H1 (cell line): Measurements from ENCODE around the gene BTNL3. TPM values are rescaled to one million over a fixed set of nuclear protein-coding genes. Genes with fewer than 3 reads are reported as not detected.

Source experiments
- CTCF ChIA-PET: fragments of 300-600 bp; sonication (Branson Sonifier 250); formaldehyde crosslinking; loops from one replicate; lab custom pipeline; 2021; ENCODE audit not compliant: partially characterized antibody; lab: Charles Lee
- POLR2A ChIA-PET: fragments of 300-600 bp; sonication (Branson Sonifier 250); formaldehyde crosslinking; loops from one replicate; lab custom pipeline; 2021; ENCODE audit warnings: inconsistent platforms; ENCODE audit not compliant: partially characterized antibody; lab: Charles Lee
- DNase-seq, 2 experiments: peaks; one replicate each; pipeline versions ENCODE4 v3.0.0 to v3.0.0-alpha.2; 2010 to 2022; ENCODE audit warnings: low spot score in 2 of 2, low read depth in 1 of 2, mixed read lengths in 1 of 2
- FAIRE-seq: peaks from 2 replicates; lab custom pipeline; 2011; peaks lifted over from hg19 to GRCh38; lab: Jason Lieb, UNC
- H2AFZ ChIP-seq: 2 replicates; pipeline ENCODE4 v1.8.1; 2012; ENCODE audit warnings: low read length, inconsistent platforms
- H2AK5ac ChIP-seq: 2 replicates; pipeline ENCODE4 v1.6.1; 2013; ENCODE audit warnings: low read depth, low read length
- H2BK120ac ChIP-seq: replicated peaks from 2 replicates; pipeline ENCODE3; 2013; ENCODE audit warnings: low read depth, low read length, inconsistent platforms
- H2BK12ac ChIP-seq: 2 replicates; pipeline ENCODE4 v1.6.1; 2013; ENCODE audit warnings: low read depth, low read length
- H2BK15ac ChIP-seq: 2 replicates; pipeline ENCODE4 v1.6.1; 2013; ENCODE audit warnings: low read length
- H2BK20ac ChIP-seq: 2 replicates; pipeline ENCODE4 v1.6.1; 2013; ENCODE audit warnings: low read length
- H2BK5ac ChIP-seq: 2 replicates; pipeline ENCODE4 v1.6.1; 2013; ENCODE audit warnings: low read depth, low read length
- H3K14ac ChIP-seq: 2 replicates; pipeline ENCODE4 v1.6.1; 2013; ENCODE audit warnings: inconsistent platforms; ENCODE audit not compliant: insufficient read length
- H3K18ac ChIP-seq: 2 replicates; pipeline ENCODE4 v1.6.1; 2013; ENCODE audit warnings: low read length; ENCODE audit errors: extremely low read depth
- H3K23ac ChIP-seq: 2 replicates; pipeline ENCODE4 v1.6.1; 2013; ENCODE audit warnings: inconsistent platforms; ENCODE audit not compliant: insufficient read length
- H3K23me2 ChIP-seq: 2 replicates; pipeline ENCODE4 v1.6.1; 2013; ENCODE audit warnings: low read depth, low read length
- H3K27ac ChIP-seq: 2 replicates; pipeline ENCODE4 v1.6.1; 2011; ENCODE audit warnings: low read depth, low read length, inconsistent platforms
- H3K27me3 ChIP-seq, 4 experiments: replicated peaks in 1 of 4; 1 replicate in 1 of 4; 2 replicates in 3 of 4; pipeline versions ENCODE4 v1.6.1 to v1.8.1; 2011 to 2013; ENCODE audit warnings: low read length in 3 of 4, mild to moderate bottlenecking in 3 of 4, inconsistent platforms in 2 of 4, mixed read lengths in 2 of 4, moderate library complexity in 1 of 4; ENCODE audit not compliant: control insufficient read depth in 3 of 4, insufficient read depth in 3 of 4; ENCODE audit errors: extremely low read depth in 1 of 4
- H3K36me3 ChIP-seq, 4 experiments: 2 replicates each; pipeline versions ENCODE4 v1.6.1 to v1.8.1; 2011 to 2013; ENCODE audit warnings: mild to moderate bottlenecking in 4 of 4, low read length in 3 of 4, moderate library complexity in 2 of 4, control low read depth in 1 of 4, inconsistent platforms in 1 of 4; ENCODE audit not compliant: insufficient read depth in 4 of 4, control insufficient read depth in 2 of 4
- H3K4ac ChIP-seq: replicated peaks from 2 replicates; pipeline ENCODE3; 2013; ENCODE audit warnings: low read length, low read depth, mixed read lengths, inconsistent platforms; ENCODE audit not compliant: insufficient read length
- H3K4me1 ChIP-seq, 4 experiments: replicated peaks in 1 of 4; 1 replicate in 1 of 4; 2 replicates in 3 of 4; pipeline versions ENCODE4 v1.6.1 to v1.8.1; 2011 to 2013; ENCODE audit warnings: low read length in 3 of 4, inconsistent platforms in 2 of 4, mixed read lengths in 1 of 4; ENCODE audit not compliant: insufficient read depth in 4 of 4, control insufficient read depth in 3 of 4
- H3K4me2 ChIP-seq, 2 experiments: 2 replicates each; pipeline versions ENCODE4 v1.6.1 to v1.8.1; 2011 to 2013; ENCODE audit warnings: low read depth in 2 of 2, low read length in 2 of 2, control low read depth in 1 of 2, inconsistent platforms in 1 of 2, mild to moderate bottlenecking in 1 of 2; ENCODE audit not compliant: insufficient read depth in 1 of 2
- H3K4me3 ChIP-seq, 4 experiments: fragments of 200-600, 300-600 bp in 1 of 4; sonication (generic), shearing (Covaris generic), sonication (Bioruptor Twin) in 1 of 4; 2 replicates each; pipeline versions ENCODE4 v1.5.1 to v1.8.1; 2011 to 2016; ENCODE audit warnings: low read length in 4 of 4, low read depth in 3 of 4, control low read depth in 2 of 4, inconsistent platforms in 2 of 4, mild to moderate bottlenecking in 2 of 4, mixed read lengths in 1 of 4, moderate library complexity in 1 of 4; ENCODE audit not compliant: insufficient read depth in 2 of 4; ENCODE audit errors: extremely low read depth in 1 of 4
- H3K56ac ChIP-seq: replicated peaks from 2 replicates; pipeline ENCODE3; 2013; ENCODE audit warnings: low read depth, mild to moderate bottlenecking, mixed read lengths, low read length, inconsistent platforms; ENCODE audit not compliant: insufficient read length
- H3K79me1 ChIP-seq: 2 replicates; pipeline ENCODE4 v1.6.1; 2013; ENCODE audit warnings: low read depth, low read length, control low read depth
- H3K79me2 ChIP-seq, 2 experiments: 2 replicates each; pipeline versions ENCODE4 v1.6.1 to v1.8.1; 2012 to 2013; ENCODE audit warnings: low read length in 2 of 2, mild to moderate bottlenecking in 2 of 2, inconsistent platforms in 1 of 2; ENCODE audit not compliant: insufficient read depth in 2 of 2, control insufficient read depth in 1 of 2
- H3K9ac ChIP-seq, 4 experiments: replicated peaks in 1 of 4; 1 replicate in 1 of 4; 2 replicates in 3 of 4; pipeline versions ENCODE4 v1.6.1 to v1.8.1; 2011 to 2013; ENCODE audit warnings: low read depth in 3 of 4, low read length in 3 of 4, control low read depth in 2 of 4, mild to moderate bottlenecking in 2 of 4, moderate library complexity in 2 of 4, inconsistent platforms in 1 of 4; ENCODE audit errors: extremely low read depth in 1 of 4
- H3K9me3 ChIP-seq, 2 experiments: 2 replicates each; pipeline versions ENCODE4 v1.6.1 to v1.8.1; 2012 to 2013; ENCODE audit warnings: mild to moderate bottlenecking in 2 of 2, moderate library complexity in 2 of 2, control low read depth in 1 of 2, inconsistent platforms in 1 of 2, low read depth in 1 of 2, low read length in 1 of 2, mixed read lengths in 1 of 2; ENCODE audit not compliant: insufficient read depth in 2 of 2
- H4K20me1 ChIP-seq, 2 experiments: replicated peaks in 1 of 2; 2 replicates each; pipeline versions ENCODE3 to v1.8.1; 2011 to 2013; ENCODE audit warnings: inconsistent platforms in 2 of 2, low read length in 2 of 2, mild to moderate bottlenecking in 1 of 2; ENCODE audit not compliant: insufficient read depth in 2 of 2, control insufficient read depth in 1 of 2
- H4K5ac ChIP-seq: 2 replicates; pipeline ENCODE4 v1.6.1; 2013; ENCODE audit warnings: low read length, low read depth, mixed read lengths, inconsistent platforms; ENCODE audit not compliant: insufficient read length
- H4K8ac ChIP-seq: 2 replicates; pipeline ENCODE4 v1.8.0; 2013; ENCODE audit warnings: mild to moderate bottlenecking, moderate library complexity, low read length, inconsistent platforms; ENCODE audit not compliant: insufficient read depth; ENCODE audit errors: extremely low read depth
- H4K91ac ChIP-seq: replicated peaks from 2 replicates; pipeline ENCODE3; 2013; ENCODE audit warnings: low read length, mixed read lengths, inconsistent platforms; ENCODE audit not compliant: insufficient read length
- BACH1 ChIP-seq: IDR thresholded peaks from 2 replicates; pipeline ENCODE4 v1.6.1; 2012; ENCODE audit warnings: low read length, improper control_type of control experiment
- CBX8 ChIP-seq: fragments of 300-800, 300-1000 bp; sonication (generic); IDR thresholded peaks from 2 replicates; pipeline ENCODE4 v1.7.1; 2016; ENCODE audit warnings: low read depth, low read length, borderline replicate concordance
- HDAC6 ChIP-seq: IDR thresholded peaks from one replicate; pipeline ENCODE4 v1.7.1; 2012; ENCODE audit warnings: low read depth, mild to moderate bottlenecking, inconsistent platforms, low read length, moderate library complexity
- RBBP5 ChIP-seq: IDR thresholded peaks from 2 replicates; pipeline ENCODE4 v1.7.1; 2012; ENCODE audit warnings: low read depth, mild to moderate bottlenecking, inconsistent platforms, low read length, moderate library complexity, borderline replicate concordance
- RFX5 ChIP-seq: IDR thresholded peaks from 2 replicates; pipeline ENCODE4 v1.6.1; 2011; ENCODE audit warnings: low read depth, low read length, improper control_type of control experiment, borderline replicate concordance
- RNF2 ChIP-seq: fragments of 200-900, 300-1000 bp; sonication (generic); IDR thresholded peaks from 2 replicates; pipeline ENCODE4 v1.7.1; 2016; ENCODE audit warnings: borderline replicate concordance, low read depth, mild to moderate bottlenecking, antibody characterized with exemption, low read length; ENCODE audit not compliant: poor library complexity, severe bottlenecking; ENCODE audit errors: missing control alignments
- SP2 ChIP-seq: IDR thresholded peaks from 2 replicates; pipeline ENCODE4 v1.6.1; 2012; ENCODE audit warnings: mild to moderate bottlenecking, low read length, inconsistent platforms
- TBP ChIP-seq: IDR thresholded peaks from 2 replicates; pipeline ENCODE4 v1.6.1; 2011; ENCODE audit warnings: low read depth, low read length, improper control_type of control experiment
- TEAD4 ChIP-seq: IDR thresholded peaks from 2 replicates; pipeline ENCODE4 v1.6.1; 2012; ENCODE audit warnings: low read depth, low read length, inconsistent platforms, mixed read lengths
- WGBS, 2 experiments: shearing (Covaris generic) in 1 of 2; methylation state at CpG; one replicate each; pipeline versions ENCODE4 v1.1.6 to v1.1.7; 2013 to 2015; ENCODE audit warnings: low lambda C conversion rate in 2 of 2, mixed read lengths in 2 of 2, inconsistent platforms in 1 of 2, low coverage in 1 of 2, missing lambda C conversion rate in 1 of 2; ENCODE audit not compliant: insufficient replicate concordance in 2 of 2, insufficient coverage in 1 of 2, insufficient read length in 1 of 2; ENCODE audit errors: extremely low coverage in 1 of 2, missing lambda C conversion rate in 1 of 2; 5-methylcytosine and 5-hydroxymethylcytosine counted together
- polyA plus RNA-seq, 7 experiments: library from polyadenylated mRNA; depleted of rRNA in 3 of 7; stranded (reverse) in 5 of 7; unstranded in 2 of 7; fragments of >200 nt in 5 of 7; fragments of 200-250 nt in 2 of 7; gene quantifications; 1 replicate in 5 of 7; 2 replicates in 1 of 7; 4 replicates in 1 of 7; pipeline versions ENCODE4 v1.2.1 to v1.2.3, GENCODE V29; 2011 to 2013; ENCODE audit warnings: missing spikeins in 2 of 7, mixed read lengths in 2 of 7
- total RNA-seq: library from RNA; stranded (reverse); fragmentation: NEBNext Ultra II Directional; extraction: Animal tissue kit (Norgen Biotek cat#: 25700); gene quantifications from 2 replicates; pipeline ENCODE4 v1.2.1, GENCODE V29; 2021
- TF ChIP-seq, protein P1 (sequence below), 3 experiments: IDR thresholded peaks; 1 replicate in 2 of 3; 2 replicates in 1 of 3; pipeline versions ENCODE4 v1.5.1 to v1.6.1; 2011; ENCODE audit warnings: low read length in 3 of 3, mild to moderate bottlenecking in 3 of 3, inconsistent platforms in 2 of 3, low read depth in 1 of 3, moderate library complexity in 1 of 3; ENCODE audit not compliant: insufficient read depth in 1 of 3; ENCODE audit errors: control extremely low read depth in 1 of 3

BTNL3 gene
- total and polyA plus RNA-seq, 2 of the 8 experiments (the other 6 are each of a cell fraction or from before 2014, with no cell fraction given) = not detected

GRCh38 chr5:181042036-181042713, 53.5 kb downstream of the BTNL3 start:
- no peak overlapping the region for H2BK20ac ChIP-seq
- no peak overlapping the region for H2BK5ac ChIP-seq
- no peak overlapping the region for H2AFZ ChIP-seq
- no peak overlapping the region for H3K18ac ChIP-seq
- H3K4me3 ChIP-seq = no peak overlapping the region
- peaks cover 2 to 4% of the 10 kb centered on the region in 2 experiments; a peak in 2 of 4 replicates for H3K9me3 ChIP-seq
- no peak overlapping the region for H3K14ac ChIP-seq
- no peak overlapping the region for H4K5ac ChIP-seq
- no peak overlapping the region for H2BK12ac ChIP-seq
- 84% methylated on average over 15 of the region's 15 CpGs; no CpG with 5 or more reads in 1 of the 2 experiments for WGBS, 2 experiments
- no peak overlapping the region for H2BK120ac ChIP-seq
- H3K79me2 ChIP-seq = no peaks in the 10 kb centered on the region
- H3K27me3 ChIP-seq = no peaks in the 10 kb centered on the region; a peak in 1 of 7 replicates
- no peak overlapping the region for H3K9ac ChIP-seq
- H4K91ac ChIP-seq = no peak overlapping the region
- H3K79me1 ChIP-seq = no peaks in the 10 kb centered on the region
- H3K27ac ChIP-seq = no peak overlapping the region
- no peak overlapping the region for H4K8ac ChIP-seq
- H3K56ac ChIP-seq = no peak overlapping the region
- peaks cover 2% of the 10 kb centered on the region; the same call in 1 of the 2 replicates for H3K23me2 ChIP-seq
- H4K20me1 ChIP-seq = no peaks in the 10 kb centered on the region
- no peak overlapping the region for H3K4ac ChIP-seq
- ChIA-PET POLR2A (interaction anchor here (2.0 kb wide), 1 partner anchor 9 kb away, joined by 4 read pairs; no protein-coding TSS in a partner anchor), CTCF (interaction anchor here (0.7 to 1.1 kb wide), 3 partner anchors 12 to 169 kb away, joined by 3 to 6 read pairs (median 3); no protein-coding TSS in a partner anchor)
- H3K4me1 ChIP-seq = peaks cover 0 to 3% (median 0%) of the 10 kb centered on the region in 4 experiments; a peak in 2 of 7 replicates
- no peak overlapping the region for H2AK5ac ChIP-seq
- FAIRE-seq (no peak), DNase-seq (no peak)
- no peak overlapping the region for H3K4me2 ChIP-seq
- no peak overlapping the region for H2BK15ac ChIP-seq
- no peaks in the 10 kb centered on the region for H3K36me3 ChIP-seq
- no peak overlapping the region for H3K23ac ChIP-seq
- TF ChIP-seq RFX5 (no peak), HDAC6 (no peak), TEAD4 (no peak), RNF2 (no peak), SP2 (no peak), CBX8 (no peak), TBP (no peak), BACH1 (no peak), RBBP5 (no peak)
- TF ChIP-seq, protein P1, sequence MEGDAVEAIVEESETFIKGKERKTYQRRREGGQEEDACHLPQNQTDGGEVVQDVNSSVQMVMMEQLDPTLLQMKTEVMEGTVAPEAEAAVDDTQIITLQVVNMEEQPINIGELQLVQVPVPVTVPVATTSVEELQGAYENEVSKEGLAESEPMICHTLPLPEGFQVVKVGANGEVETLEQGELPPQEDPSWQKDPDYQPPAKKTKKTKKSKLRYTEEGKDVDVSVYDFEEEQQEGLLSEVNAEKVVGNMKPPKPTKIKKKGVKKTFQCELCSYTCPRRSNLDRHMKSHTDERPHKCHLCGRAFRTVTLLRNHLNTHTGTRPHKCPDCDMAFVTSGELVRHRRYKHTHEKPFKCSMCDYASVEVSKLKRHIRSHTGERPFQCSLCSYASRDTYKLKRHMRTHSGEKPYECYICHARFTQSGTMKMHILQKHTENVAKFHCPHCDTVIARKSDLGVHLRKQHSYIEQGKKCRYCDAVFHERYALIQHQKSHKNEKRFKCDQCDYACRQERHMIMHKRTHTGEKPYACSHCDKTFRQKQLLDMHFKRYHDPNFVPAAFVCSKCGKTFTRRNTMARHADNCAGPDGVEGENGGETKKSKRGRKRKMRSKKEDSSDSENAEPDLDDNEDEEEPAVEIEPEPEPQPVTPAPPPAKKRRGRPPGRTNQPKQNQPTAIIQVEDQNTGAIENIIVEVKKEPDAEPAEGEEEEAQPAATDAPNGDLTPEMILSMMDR (IDR thresholded peaks at IDR 0.05; ENCODE audit: control extremely low read depth in 1 of 3, insufficient read depth in 1 of 3, low read depth in 1 of 3, low read length in 3 of 3) = no peak
